Stimulated activated CD4-positive, alpha-beta T cell treated with anti-CD3 and anti-CD28 coated beads, Interleukin-4, amount 100 ng/mL, for 48 hours (primary cell): ENCODE data around the gene LRRC8A.
"Not testable (repeated sequence)": the region's sequence is repeated elsewhere in the genome, so short reads cannot be mapped to it uniquely, and the experiment has no call there.

ENCODE experiments used
- DNase-seq, 2 donors: peaks; one replicate each; pipeline ENCODE4 v3.0.0-alpha.2; 2020; ENCODE audit warnings: low read depth in 2 of 2

LRRC8A gene

GRCh38 chr9:128881884-128882676 lies at the start of gene LRRC8A, which contains the start of gene KYAT1:
Gene LRRC8A, plus strand, starts transcription at chr9:128882133. Its CDS starts 25,032 bp downstream, at chr9:128907165.
Gene KYAT1, minus strand, starts transcription at chr9:128881950. Its CDS starts 36,545 bp downstream, at chr9:128845405.
- peak; percentile 98 for DNase-seq

GRCh38 chr9:128833696-128834095 lies 48.2 kb upstream of the LRRC8A start:
- no peak for DNase-seq

GRCh38 chr9:128835246-128836210 lies 46.4 kb upstream of the LRRC8A start:
- no peak for DNase-seq

- DNase-seq: no peak
Observed at GRCh38 chr9:128836509-128837145, 45.3 kb upstream of the LRRC8A start.

GRCh38 chr9:128838338-128838737 lies 43.6 kb upstream of the LRRC8A start:
- DNase-seq: no peak

GRCh38 chr9:128840524-128840923 lies 41.4 kb upstream of the LRRC8A start:
- no peak for DNase-seq

GRCh38 chr9:128841694-128842492 lies 40.0 kb upstream of the LRRC8A start:
- DNase-seq: no peak

- DNase-seq: not testable (repeated sequence)
Observed at GRCh38 chr9:128843171-128843570, 38.8 kb upstream of the LRRC8A start.

GRCh38 chr9:128845186-128845931 lies 36.6 kb upstream of the LRRC8A start:
- no peak for DNase-seq

- no peak for DNase-seq
Observed at GRCh38 chr9:128846680-128847030, 35.3 kb upstream of the LRRC8A start.

GRCh38 chr9:128847803-128848202 lies 34.1 kb upstream of the LRRC8A start:
- no peak for DNase-seq

GRCh38 chr9:128851024-128851423 lies 30.9 kb upstream of the LRRC8A start:
- not testable (repeated sequence) for DNase-seq

- not testable (repeated sequence) for DNase-seq
Observed at GRCh38 chr9:128851779-128852600, 29.9 kb upstream of the LRRC8A start.

GRCh38 chr9:128852646-128853045 lies 29.3 kb upstream of the LRRC8A start:
- DNase-seq: not testable (repeated sequence)

- DNase-seq: not testable (repeated sequence)
Observed at GRCh38 chr9:128854454-128854853, 27.5 kb upstream of the LRRC8A start.

GRCh38 chr9:128858476-128858875 lies 23.5 kb upstream of the LRRC8A start:
- not testable (repeated sequence) for DNase-seq

GRCh38 chr9:128860937-128861336 lies 21.0 kb upstream of the LRRC8A start:
- DNase-seq: no peak

GRCh38 chr9:128861501-128861900 lies 20.4 kb upstream of the LRRC8A start:
- no peak for DNase-seq

- no peak for DNase-seq
Observed at GRCh38 chr9:128862401-128862851, 19.5 kb upstream of the LRRC8A start.
